GM19193 (cell line): Measurements from ENCODE around the gene PIK3CA.

Experiments used
- POLR2A ChIP-seq: IDR thresholded peaks from 4 replicates; pipeline ENCODE4 v1.6.1; 2011; ENCODE audit not compliant: insufficient read depth, insufficient read length; ENCODE audit errors: extremely low read depth

Gene PIK3CA

DNA sequence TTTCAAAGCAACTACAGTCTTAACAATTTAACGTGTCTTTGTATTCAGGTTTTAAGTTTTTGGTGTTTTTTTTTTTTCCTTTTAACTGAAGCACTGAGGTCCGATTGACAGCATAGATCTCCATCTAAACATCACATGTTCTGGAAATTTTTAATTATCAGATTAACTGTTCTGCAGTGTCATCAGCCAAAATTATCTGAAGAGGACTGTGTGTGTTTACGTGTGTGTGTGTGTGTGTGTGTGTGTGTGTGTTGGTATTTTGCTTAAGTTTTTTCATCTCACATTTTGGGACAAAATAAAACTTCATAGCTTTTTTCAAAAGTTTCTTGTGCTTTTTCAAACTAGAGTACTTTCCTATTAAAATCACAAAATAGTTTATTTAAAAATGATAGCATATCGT is 1.8 kb downstream of the PIK3CA start:
- TF ChIP-seq POLR2A = no peak

- no peak for TF ChIP-seq POLR2A
Observed at GRCh38 chr3:179150610-179151009, 2.5 kb downstream of the PIK3CA start.

GRCh38 chr3:179151474-179151873 is 3.3 kb downstream of the PIK3CA start:
- no peak for TF ChIP-seq POLR2A

DNA sequence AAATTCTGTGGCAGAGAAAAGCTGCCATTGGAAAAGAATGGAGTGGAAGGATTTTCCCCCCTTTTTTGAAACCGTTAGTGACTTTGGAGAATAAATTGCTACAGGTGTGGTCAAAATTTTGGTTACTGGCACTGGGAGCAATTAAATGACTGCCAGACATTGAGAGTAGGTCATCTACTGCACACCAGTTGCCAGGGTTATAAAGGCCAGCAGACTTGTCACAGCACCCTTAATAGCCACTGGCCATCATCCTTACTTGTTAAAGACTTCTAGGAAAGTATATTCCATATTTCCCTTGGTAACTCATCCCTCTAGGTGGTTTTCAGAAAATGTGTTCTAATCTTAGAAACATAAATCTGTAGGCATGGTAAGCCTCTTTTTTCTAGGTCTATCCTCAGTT is 8.0 kb downstream of the PIK3CA start:
- TF ChIP-seq POLR2A = no peak

GRCh38 chr3:179156775-179157174 is 8.6 kb downstream of the PIK3CA start:
- no peak for TF ChIP-seq POLR2A

GRCh38 chr3:179158336-179159039 is 10.3 kb downstream of the PIK3CA start:
- TF ChIP-seq POLR2A = no peak

GRCh38 chr3:179163503-179163902 is 15.3 kb downstream of the PIK3CA start:
- TF ChIP-seq POLR2A = no peak

DNA sequence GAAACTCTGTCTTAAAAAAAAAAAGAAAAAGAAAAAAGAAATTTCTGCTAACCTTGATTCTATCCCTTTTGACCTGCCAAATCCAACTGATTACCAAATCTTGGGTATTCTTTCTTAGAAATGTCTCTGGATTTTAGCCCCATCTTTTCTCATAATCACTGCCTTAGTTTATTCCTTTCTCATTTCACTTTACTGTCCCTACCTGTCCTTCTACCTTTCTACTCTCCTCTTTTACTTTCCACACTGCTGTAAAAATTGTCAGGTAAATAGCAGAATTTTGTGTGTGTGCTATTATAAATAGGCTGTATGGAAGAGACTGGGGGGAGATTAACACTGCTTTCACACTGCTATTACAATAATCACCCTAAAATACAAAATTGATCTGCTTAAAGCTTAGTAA is 16.7 kb downstream of the PIK3CA start:
- no peak for TF ChIP-seq POLR2A

DNA sequence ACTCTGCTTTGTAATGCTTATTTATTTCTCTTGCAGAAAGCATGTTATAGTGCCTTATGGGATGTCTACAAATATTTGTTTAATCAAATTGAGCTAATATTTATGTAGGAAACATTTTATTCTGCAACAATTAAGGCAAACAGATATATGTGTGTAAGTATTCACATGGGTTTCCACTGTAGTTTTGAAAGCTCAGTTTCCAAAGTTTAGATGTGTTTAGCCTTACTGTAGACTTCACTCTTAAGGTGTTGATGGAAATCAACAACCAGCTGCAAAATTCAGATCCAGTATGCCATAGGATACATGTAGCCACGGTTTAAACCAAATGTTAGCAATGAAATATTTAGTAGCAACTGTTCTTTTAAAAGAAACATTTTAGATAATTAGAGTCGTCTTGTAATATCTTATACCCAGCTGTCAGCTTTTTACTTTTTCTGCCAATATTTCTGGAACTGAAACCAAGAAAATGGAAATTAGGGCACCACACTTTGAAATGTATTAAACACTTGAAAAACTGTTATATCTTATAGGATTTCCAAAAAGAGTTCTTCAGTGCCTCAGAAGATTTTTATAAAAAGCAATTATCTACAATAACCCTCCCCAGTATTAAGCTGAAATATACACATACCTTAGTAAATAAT is 18.5 kb downstream of the PIK3CA start:
- no peak for TF ChIP-seq POLR2A

DNA sequence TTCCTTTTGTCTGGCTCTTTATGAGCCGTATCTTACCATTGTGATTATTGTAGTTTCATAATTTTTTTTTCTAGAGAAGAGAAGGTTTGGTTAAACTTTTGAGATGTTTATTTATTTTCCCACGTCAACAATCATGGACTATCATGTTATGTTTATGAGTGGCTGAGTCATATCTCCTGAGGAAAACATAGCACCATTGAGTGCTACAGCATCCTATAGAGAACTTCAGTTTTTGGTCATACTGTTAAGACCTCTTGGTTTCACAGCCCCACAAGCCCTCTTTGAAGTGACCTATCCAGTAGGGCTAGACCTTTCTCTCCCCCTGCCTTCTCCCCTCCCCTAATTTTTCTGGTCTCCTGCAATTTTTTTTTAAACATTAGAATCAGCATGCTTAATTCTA is 20.8 kb downstream of the PIK3CA start:
- TF ChIP-seq POLR2A = no peak

DNA sequence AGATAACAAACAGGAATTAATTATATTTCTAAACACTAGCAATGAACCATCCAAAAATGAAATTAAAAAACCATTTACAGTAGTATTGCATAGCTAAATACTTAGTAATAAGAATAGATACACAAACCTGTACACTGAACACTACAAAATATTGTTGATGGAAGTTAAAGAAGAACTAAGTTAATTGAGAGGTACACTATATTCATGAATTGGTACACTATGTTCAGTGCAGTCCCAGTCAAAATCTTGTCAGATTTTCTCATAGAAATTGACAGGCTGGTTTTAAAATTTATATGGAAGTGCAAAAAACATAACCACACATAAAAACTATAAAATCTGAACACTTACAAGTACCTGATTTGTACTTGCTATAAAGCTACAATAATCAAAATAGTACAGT is 24.4 kb downstream of the PIK3CA start:
- TF ChIP-seq POLR2A = no peak

GRCh38 chr3:179174316-179174715 is 26.2 kb downstream of the PIK3CA start:
- no peak for TF ChIP-seq POLR2A

GRCh38 chr3:179174898-179175297 is 26.7 kb downstream of the PIK3CA start:
- TF ChIP-seq POLR2A = no peak

DNA sequence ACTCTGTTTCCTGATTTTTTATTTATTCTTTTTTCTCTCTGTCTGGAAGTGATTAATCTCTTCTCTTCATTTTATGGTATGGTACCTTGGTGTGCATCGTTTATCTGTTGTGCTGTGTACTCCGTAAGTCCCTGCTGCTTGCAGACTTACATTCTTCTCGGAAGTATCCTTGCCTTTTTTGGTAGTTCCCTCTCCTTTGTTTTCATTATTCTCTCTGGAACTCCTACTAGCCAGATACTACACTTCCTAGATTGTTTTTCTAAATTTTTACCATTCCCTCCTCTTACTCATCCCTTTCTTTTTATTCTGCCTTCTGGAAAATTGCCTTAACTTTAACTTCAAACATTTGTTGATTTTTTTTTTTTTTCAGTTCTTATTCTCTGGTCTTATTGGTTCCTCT is 27.2 kb downstream of the PIK3CA start:
- TF ChIP-seq POLR2A = no peak

DNA sequence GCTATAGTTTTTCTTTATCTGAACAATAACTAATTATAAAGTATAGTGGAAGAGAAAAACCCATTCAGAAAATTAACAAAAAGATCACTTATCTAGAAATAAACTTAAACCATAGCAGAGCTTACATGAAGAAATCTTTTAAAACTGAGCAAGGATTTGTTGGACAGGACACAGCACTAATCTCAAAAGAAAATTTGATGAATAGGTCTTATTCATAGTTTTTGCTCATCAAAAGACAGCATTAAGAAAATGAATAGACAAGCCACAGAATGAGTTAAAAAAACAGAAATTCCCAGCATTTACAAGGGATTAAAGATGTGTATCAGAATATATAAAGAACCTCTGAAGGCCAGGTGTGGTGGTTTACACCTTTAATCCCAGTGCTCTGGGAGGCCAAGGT is 29.5 kb downstream of the PIK3CA start:
- no peak for TF ChIP-seq POLR2A

- no peak for TF ChIP-seq POLR2A
Observed at GRCh38 chr3:179179256-179179655, 31.1 kb downstream of the PIK3CA start.
